ENCODE data around the gene DOHH.
"Not testable (repeated sequence)": the region's sequence is repeated elsewhere in the genome, so short reads cannot be mapped to it uniquely, and the experiment has no call there.

Gene DOHH

GRCh38 chr19:3459089-3459881 is 41.2 kb downstream of the DOHH start:
- no peak for DNase-seq (ENCODE audit: low spot score)

GRCh38 chr19:3458229-3459088 is 42.0 kb downstream of the DOHH start:
- DNase-seq (ENCODE audit: low spot score), result no peak

- DNase-seq (ENCODE audit: low spot score), result no peak
Measured at GRCh38 chr19:3457528-3458228, 42.8 kb downstream of the DOHH start.

GRCh38 chr19:3456925-3457527 is 43.4 kb downstream of the DOHH start:
- DNase-seq (ENCODE audit: low spot score), result no peak

- no peak for DNase-seq (ENCODE audit: low spot score)
Measured at GRCh38 chr19:3455960-3456601, 44.4 kb downstream of the DOHH start.

GRCh38 chr19:3455393-3455955 is 45.0 kb downstream of the DOHH start:
- DNase-seq (ENCODE audit: low spot score), result no peak

- DNase-seq (ENCODE audit: low spot score), result no peak
Measured at GRCh38 chr19:3454656-3455392, 45.6 kb downstream of the DOHH start.

GRCh38 chr19:3453840-3454239 is 46.6 kb downstream of the DOHH start:
- no peak for DNase-seq (ENCODE audit: low spot score)

- DNase-seq (ENCODE audit: low spot score), result not testable (repeated sequence)
Measured at GRCh38 chr19:3452942-3453214, 47.6 kb downstream of the DOHH start.

- DNase-seq (ENCODE audit: low spot score), result no peak
Measured at GRCh38 chr19:3452171-3452941, 48.1 kb downstream of the DOHH start.

- DNase-seq (ENCODE audit: low spot score), result no peak
Measured at GRCh38 chr19:3451451-3451866, 49.0 kb downstream of the DOHH start.

GRCh38 chr19:3450796-3451411 is 49.6 kb downstream of the DOHH start:
- no peak for DNase-seq (ENCODE audit: low spot score)

GRCh38 chr19:3448616-3449334 is 51.7 kb downstream of the DOHH start:
- DNase-seq (ENCODE audit: low spot score), result no peak

- DNase-seq (ENCODE audit: low spot score), result not testable (repeated sequence)
Measured at GRCh38 chr19:3446657-3447056, 53.8 kb downstream of the DOHH start.

GRCh38 chr19:3444695-3445234 is 55.7 kb downstream of the DOHH start:
- DNase-seq (ENCODE audit: low spot score), result no peak

GRCh38 chr19:3443840-3444694 is 56.4 kb downstream of the DOHH start:
- no peak for DNase-seq (ENCODE audit: low spot score)

- DNase-seq (ENCODE audit: low spot score), result no peak
Measured at GRCh38 chr19:3442487-3443071, 57.9 kb downstream of the DOHH start.

Data from HuH-7 (cell line).